ENCODE measurements around the gene DQX1.
A peak's percentile ranks its signal among the peaks of the same experiment; 100 is the strongest.

DQX1 gene

GRCh38 chr2:74504591-74504990 lies 21.4 kb downstream of the DQX1 start:
- H3K9me3 ChIP-seq (ENCODE audit: low read length): peaks cover 2% of the 10 kb centered on the region
- H3K4me1 ChIP-seq (ENCODE audit: insufficient read depth, low read length): peaks cover 13% of the 10 kb centered on the region
- H3K36me3 ChIP-seq (ENCODE audit: insufficient read depth, low read length): peaks cover 13% of the 10 kb centered on the region
- no peak overlapping the region for H3K4me3 ChIP-seq (ENCODE audit: low read length)
- H3K27me3 ChIP-seq (ENCODE audit: insufficient read depth, low read length): peaks cover 50% of the 10 kb centered on the region
- no peak overlapping the region for H2AFZ ChIP-seq (ENCODE audit: low read depth, low read length)

- H2AFZ ChIP-seq (ENCODE audit: low read depth, low read length): no peak overlapping the region
- peaks cover 57% of the 10 kb centered on the region for H3K27me3 ChIP-seq (ENCODE audit: insufficient read depth, low read length)
Observed at GRCh38 chr2:74503506-74504475, 22.2 kb downstream of the DQX1 start.

GRCh38 chr2:74502720-74503505 lies 23.1 kb downstream of the DQX1 start:
- H3K9me3 ChIP-seq (ENCODE audit: low read length): peaks cover 2% of the 10 kb centered on the region
- H3K4me1 ChIP-seq (ENCODE audit: insufficient read depth, low read length): peaks cover 30% of the 10 kb centered on the region
- H3K4me3 ChIP-seq (ENCODE audit: low read length): no peak overlapping the region
- peaks cover 65% of the 10 kb centered on the region for H3K27me3 ChIP-seq (ENCODE audit: insufficient read depth, low read length)
- peaks cover 13% of the 10 kb centered on the region for H3K36me3 ChIP-seq (ENCODE audit: insufficient read depth, low read length)
- no peak overlapping the region for H2AFZ ChIP-seq (ENCODE audit: low read depth, low read length)

More at GRCh38 chr2:74503506-74504475, 22.2 kb downstream of the DQX1 start:
- H3K36me3 ChIP-seq (ENCODE audit: insufficient read depth, low read length): peaks cover 13% of the 10 kb centered on the region
- no peak overlapping the region for H3K4me3 ChIP-seq (ENCODE audit: low read length)
- peaks cover 21% of the 10 kb centered on the region for H3K4me1 ChIP-seq (ENCODE audit: insufficient read depth, low read length)
- peaks cover 2% of the 10 kb centered on the region for H3K9me3 ChIP-seq (ENCODE audit: low read length)

- Histone ChIP-seq H3K4me3 (ENCODE audit: low read length) (no peak overlapping the region), H3K9me3 (ENCODE audit: low read length) (peaks cover 2% of the 10 kb centered on the region), H3K36me3 (ENCODE audit: insufficient read depth, low read length) (peaks cover 13% of the 10 kb centered on the region), H3K4me1 (ENCODE audit: insufficient read depth, low read length) (peaks cover 34% of the 10 kb centered on the region), H3K27me3 (ENCODE audit: insufficient read depth, low read length) (peaks cover 72% of the 10 kb centered on the region), H2AFZ (ENCODE audit: low read depth, low read length) (no peak overlapping the region)
Observed at GRCh38 chr2:74502147-74502719, 23.8 kb downstream of the DQX1 start.

- no peak overlapping the region for H3K4me3 ChIP-seq (ENCODE audit: low read length)
- peaks cover 13% of the 10 kb centered on the region for H3K36me3 ChIP-seq (ENCODE audit: insufficient read depth, low read length)
- peaks cover 30% of the 10 kb centered on the region for H3K4me1 ChIP-seq (ENCODE audit: insufficient read depth, low read length)
- peaks cover 2% of the 10 kb centered on the region for H3K9me3 ChIP-seq (ENCODE audit: low read length)
- peaks cover 79% of the 10 kb centered on the region for H3K27me3 ChIP-seq (ENCODE audit: insufficient read depth, low read length)
- H2AFZ ChIP-seq (ENCODE audit: low read depth, low read length): no peak overlapping the region
Observed at GRCh38 chr2:74501335-74502071, 24.5 kb downstream of the DQX1 start.

- Histone ChIP-seq H2AFZ (ENCODE audit: low read depth, low read length) (no peak overlapping the region), H3K9me3 (ENCODE audit: low read length) (peaks cover 2% of the 10 kb centered on the region), H3K27me3 (ENCODE audit: insufficient read depth, low read length) (peaks cover 84% of the 10 kb centered on the region), H3K4me3 (ENCODE audit: low read length) (no peak overlapping the region), H3K36me3 (ENCODE audit: insufficient read depth, low read length) (peaks cover 9% of the 10 kb centered on the region), H3K4me1 (ENCODE audit: insufficient read depth, low read length) (peaks cover 24% of the 10 kb centered on the region)
Observed at GRCh38 chr2:74500578-74500946, 25.5 kb downstream of the DQX1 start.

GRCh38 chr2:74499940-74500577 lies 26.0 kb downstream of the DQX1 start:
- Histone ChIP-seq H2AFZ (ENCODE audit: low read depth, low read length) (peak overlapping the region; percentile 64), H3K36me3 (ENCODE audit: insufficient read depth, low read length) (peaks cover 4% of the 10 kb centered on the region), H3K9me3 (ENCODE audit: low read length) (peaks cover 2% of the 10 kb centered on the region), H3K4me3 (ENCODE audit: low read length) (peak overlapping the region; percentile 36), H3K27me3 (ENCODE audit: insufficient read depth, low read length) (peaks cover 84% of the 10 kb centered on the region), H3K4me1 (ENCODE audit: insufficient read depth, low read length) (peaks cover 24% of the 10 kb centered on the region)

GRCh38 chr2:74499267-74499939 lies 26.6 kb downstream of the DQX1 start, which contains the start of gene LBX2:
Gene LBX2 (minus strand): TSS chr2:74499603. CDS start chr2:74499537, 66 bp downstream.
- Histone ChIP-seq H3K4me3 (ENCODE audit: low read length) (peak within 1 kb of the TSS; percentile 36), H2AFZ (ENCODE audit: low read depth, low read length) (peak within 1 kb of the TSS; percentile 64), H3K9me3 (ENCODE audit: low read length) (peaks cover 2% of the 10 kb centered on the region), H3K4me1 (ENCODE audit: insufficient read depth, low read length) (peaks cover 24% of the 10 kb centered on the region), H3K27me3 (ENCODE audit: insufficient read depth, low read length) (peaks cover 83% of the 10 kb centered on the region), H3K36me3 (ENCODE audit: insufficient read depth, low read length) (peaks cover 2% of the 10 kb centered on the region)

GRCh38 chr2:74498500-74499266 lies 27.3 kb downstream of the DQX1 start:
- peaks cover 76% of the 10 kb centered on the region for H3K27me3 ChIP-seq (ENCODE audit: insufficient read depth, low read length)
- H3K36me3 ChIP-seq (ENCODE audit: insufficient read depth, low read length): peaks cover 9% of the 10 kb centered on the region
- H3K4me3 ChIP-seq (ENCODE audit: low read length): peak overlapping the region; percentile 36
- H3K9me3 ChIP-seq (ENCODE audit: low read length): peaks cover 2% of the 10 kb centered on the region
- peaks cover 24% of the 10 kb centered on the region for H3K4me1 ChIP-seq (ENCODE audit: insufficient read depth, low read length)
- peak overlapping the region; percentile 64 for H2AFZ ChIP-seq (ENCODE audit: low read depth, low read length)

- Histone ChIP-seq H3K4me3 (ENCODE audit: low read length) (peak overlapping the region; percentile 36), H3K27me3 (ENCODE audit: insufficient read depth, low read length) (peaks cover 69% of the 10 kb centered on the region), H2AFZ (ENCODE audit: low read depth, low read length) (no peak overlapping the region), H3K36me3 (ENCODE audit: insufficient read depth, low read length) (peaks cover 16% of the 10 kb centered on the region), H3K9me3 (ENCODE audit: low read length) (peaks cover 2% of the 10 kb centered on the region), H3K4me1 (ENCODE audit: insufficient read depth, low read length) (peaks cover 24% of the 10 kb centered on the region)
Observed at GRCh38 chr2:74497777-74498499, 28.1 kb downstream of the DQX1 start.
